GM13976 (cell line): ENCODE data around the gene PREP.
"Not testable (repeated sequence)": the region's sequence is repeated elsewhere in the genome, so short reads cannot be mapped to it uniquely, and the experiment has no call there.

Experiments
- DNase-seq: peaks from one replicate; pipeline ENCODE4 v3.0.0; 2012; ENCODE audit warnings: low spot score
- CTCF ChIP-seq: IDR thresholded peaks from 2 replicates; pipeline ENCODE4 v1.5.1; 2012; ENCODE audit warnings: borderline replicate concordance, mild to moderate bottlenecking; ENCODE audit not compliant: insufficient read depth; ENCODE audit errors: extremely low read depth, missing control alignments, control extremely low read depth
- in situ Hi-C: fragments of 300-500 bp; cut with MboI; formaldehyde crosslinking; loops from one replicate; pipeline ENCODE4 v1.12.0; 2022; ENCODE audit warnings: low sequenced_read_pairs, mixed read lengths, inconsistent platforms; ENCODE audit not compliant: unreplicated experiment

The PREP gene

GRCh38 chr6:105257340-105257739 is 145.5 kb downstream of the PREP start:
- no peak for TF ChIP-seq CTCF
- in situ Hi-C loops, result no loop called here
- no peak for DNase-seq

GRCh38 chr6:105256619-105257018 is 146.3 kb downstream of the PREP start:
- DNase-seq, result no peak
- no peak for TF ChIP-seq CTCF
- in situ Hi-C loops, result no loop called here

DNA sequence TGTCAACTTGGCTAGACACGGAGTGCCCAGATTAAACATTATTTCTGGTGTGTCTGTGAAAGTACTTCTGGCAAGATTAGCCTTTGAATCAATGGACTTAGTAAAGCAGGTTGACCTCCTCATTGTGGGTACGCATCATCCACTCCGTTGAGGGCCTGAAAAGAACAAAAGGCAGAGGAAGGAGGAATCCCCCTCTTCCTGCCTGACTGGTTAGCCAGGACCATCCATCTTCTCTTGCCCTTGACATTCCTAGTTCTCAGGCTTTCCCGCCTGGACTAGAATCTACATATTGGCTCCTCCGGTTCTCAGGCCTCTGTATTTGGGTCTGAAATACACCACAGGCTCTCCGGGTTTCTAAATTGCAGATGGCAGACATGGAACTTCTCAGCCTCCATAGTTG is 149.1 kb downstream of the PREP start:
- DNase-seq, result no peak
- TF ChIP-seq CTCF, result no peak
- in situ Hi-C loops, result no loop called here

DNA sequence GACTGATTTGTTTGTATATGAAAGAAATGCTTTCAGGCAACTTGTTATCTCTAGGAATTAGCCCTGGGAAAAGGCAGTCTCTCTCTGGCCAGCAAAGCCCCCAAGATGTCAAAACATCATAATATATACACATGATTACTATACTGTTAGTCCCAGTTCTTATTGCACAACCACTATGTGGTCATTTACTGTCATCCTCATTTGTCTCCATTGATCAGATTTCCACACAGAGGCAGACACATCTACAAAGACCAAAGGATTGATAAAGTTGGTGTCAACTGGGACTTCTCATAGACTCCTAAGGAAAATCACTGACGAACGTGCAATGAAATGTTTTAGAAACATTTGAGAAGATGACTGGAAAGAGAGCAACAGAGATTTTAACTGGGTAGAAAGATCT is 151.2 kb downstream of the PREP start:
- no peak for TF ChIP-seq CTCF
- no peak for DNase-seq
- in situ Hi-C loops, result no loop called here

DNA sequence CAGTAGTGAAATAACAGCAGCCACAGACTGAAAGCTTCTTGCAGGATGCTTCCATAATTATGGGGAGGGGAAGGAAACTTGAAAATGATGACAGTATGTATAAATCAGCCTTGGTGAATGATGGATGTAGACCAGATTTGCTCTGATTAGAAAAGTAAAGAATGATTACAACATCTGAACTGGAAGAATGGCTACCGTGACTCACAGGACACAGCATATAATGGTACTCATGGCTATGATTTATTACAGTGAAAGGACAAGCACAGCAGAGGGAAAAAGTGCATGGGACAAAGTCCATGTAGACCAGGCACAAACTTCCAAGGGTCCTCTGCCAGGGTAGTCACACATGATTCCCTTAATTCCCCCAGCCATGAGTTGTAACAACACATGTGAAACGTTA is 152.3 kb downstream of the PREP start:
- in situ Hi-C loops, result no loop called here
- TF ChIP-seq CTCF, result no peak
- DNase-seq, result no peak

DNA sequence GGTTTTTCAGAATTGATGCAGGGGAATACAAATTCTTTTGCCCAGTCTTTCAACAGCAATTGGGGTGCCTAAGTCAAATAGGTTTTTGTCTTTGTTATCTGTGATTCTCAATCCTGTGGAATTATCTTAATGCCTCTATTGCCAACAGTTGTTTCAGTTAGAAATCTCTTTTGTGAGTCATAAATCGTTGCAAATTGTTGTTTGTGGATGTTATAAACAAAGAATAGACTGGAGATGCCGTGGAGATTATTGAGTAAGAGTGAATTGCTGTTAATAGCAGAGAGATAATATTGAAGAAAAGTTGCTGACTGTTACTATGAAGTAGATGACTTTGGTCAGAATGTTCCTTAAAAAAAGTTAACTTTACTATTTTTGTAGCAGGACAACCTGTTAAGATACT is 159.4 kb downstream of the PREP start:
- TF ChIP-seq CTCF, result no peak
- in situ Hi-C loops, result no loop called here
- no peak for DNase-seq

DNA sequence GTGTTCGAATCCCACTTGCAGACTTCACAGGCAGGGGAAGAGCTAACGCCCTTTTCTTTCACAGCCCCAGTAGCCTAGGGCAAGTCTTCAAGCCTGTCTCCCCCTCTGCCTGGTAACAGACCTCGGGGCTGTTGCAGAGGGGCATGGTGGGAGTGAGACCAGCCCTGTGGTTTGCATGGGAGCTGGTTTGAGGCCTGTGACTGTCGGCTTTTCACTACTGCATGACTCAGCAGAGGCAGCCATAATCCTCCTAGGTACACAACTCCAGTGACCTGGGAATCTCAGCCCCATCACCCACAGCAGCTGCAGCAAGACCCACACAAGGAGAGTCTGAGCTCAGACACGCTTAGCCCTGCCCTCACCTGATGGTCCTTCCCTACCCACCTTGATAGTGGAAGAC is 167.7 kb downstream of the PREP start:
- no peak for TF ChIP-seq CTCF
- in situ Hi-C loops, result no loop called here
- no peak for DNase-seq

DNA sequence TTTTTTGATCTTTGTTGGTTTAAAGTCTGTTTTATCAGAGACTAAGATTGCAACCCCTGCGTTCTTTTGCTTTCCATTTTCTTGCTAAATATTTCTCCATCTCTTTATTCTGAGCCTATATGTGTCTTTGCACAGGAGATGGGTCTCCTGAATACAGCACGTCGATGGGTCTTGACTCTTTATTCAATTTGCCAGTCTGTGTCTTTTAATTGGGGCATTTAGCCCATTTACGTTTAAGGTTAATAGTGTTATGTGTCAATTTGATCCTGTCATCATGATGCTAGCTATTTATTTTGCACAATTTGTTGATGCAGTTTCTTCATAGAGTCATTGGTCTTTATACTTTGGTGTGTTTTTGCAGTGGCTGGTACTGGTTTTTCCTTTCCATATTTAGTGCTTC is 171.1 kb downstream of the PREP start:
- in situ Hi-C loops, DNase-seq: not testable (repeated sequence)
